ENCODE results near the gene FBXO21. TPM values are rescaled to one million over a fixed set of nuclear protein-coding genes. Genes with fewer than 3 reads are reported as not detected.

Gene FBXO21
- total and polyA plus RNA-seq, 2 experiments from 2014 or later = 46.3 to 84.2 TPM

DNA sequence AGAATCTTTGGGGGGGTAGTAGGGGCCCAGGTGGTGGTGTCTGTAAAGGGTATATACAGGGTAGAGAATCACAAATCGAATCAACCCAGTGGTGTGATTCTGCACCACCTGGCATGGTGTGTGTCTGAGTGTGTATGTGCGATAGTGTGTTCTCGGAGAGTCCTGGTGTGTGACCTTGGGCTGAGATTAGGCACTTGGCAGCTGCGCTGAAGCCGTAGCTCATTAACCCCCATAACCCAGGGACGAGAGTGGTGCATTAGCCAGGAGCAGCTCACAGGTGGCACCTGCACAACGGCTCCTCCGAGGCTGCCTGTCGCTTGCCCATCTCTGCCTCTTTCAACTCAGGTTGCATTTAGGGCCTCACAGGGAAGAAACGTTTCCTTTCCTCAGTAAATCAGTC, 75.5 kb downstream of the FBXO21 start (continued):
- TF ChIP-seq, protein P1, sequence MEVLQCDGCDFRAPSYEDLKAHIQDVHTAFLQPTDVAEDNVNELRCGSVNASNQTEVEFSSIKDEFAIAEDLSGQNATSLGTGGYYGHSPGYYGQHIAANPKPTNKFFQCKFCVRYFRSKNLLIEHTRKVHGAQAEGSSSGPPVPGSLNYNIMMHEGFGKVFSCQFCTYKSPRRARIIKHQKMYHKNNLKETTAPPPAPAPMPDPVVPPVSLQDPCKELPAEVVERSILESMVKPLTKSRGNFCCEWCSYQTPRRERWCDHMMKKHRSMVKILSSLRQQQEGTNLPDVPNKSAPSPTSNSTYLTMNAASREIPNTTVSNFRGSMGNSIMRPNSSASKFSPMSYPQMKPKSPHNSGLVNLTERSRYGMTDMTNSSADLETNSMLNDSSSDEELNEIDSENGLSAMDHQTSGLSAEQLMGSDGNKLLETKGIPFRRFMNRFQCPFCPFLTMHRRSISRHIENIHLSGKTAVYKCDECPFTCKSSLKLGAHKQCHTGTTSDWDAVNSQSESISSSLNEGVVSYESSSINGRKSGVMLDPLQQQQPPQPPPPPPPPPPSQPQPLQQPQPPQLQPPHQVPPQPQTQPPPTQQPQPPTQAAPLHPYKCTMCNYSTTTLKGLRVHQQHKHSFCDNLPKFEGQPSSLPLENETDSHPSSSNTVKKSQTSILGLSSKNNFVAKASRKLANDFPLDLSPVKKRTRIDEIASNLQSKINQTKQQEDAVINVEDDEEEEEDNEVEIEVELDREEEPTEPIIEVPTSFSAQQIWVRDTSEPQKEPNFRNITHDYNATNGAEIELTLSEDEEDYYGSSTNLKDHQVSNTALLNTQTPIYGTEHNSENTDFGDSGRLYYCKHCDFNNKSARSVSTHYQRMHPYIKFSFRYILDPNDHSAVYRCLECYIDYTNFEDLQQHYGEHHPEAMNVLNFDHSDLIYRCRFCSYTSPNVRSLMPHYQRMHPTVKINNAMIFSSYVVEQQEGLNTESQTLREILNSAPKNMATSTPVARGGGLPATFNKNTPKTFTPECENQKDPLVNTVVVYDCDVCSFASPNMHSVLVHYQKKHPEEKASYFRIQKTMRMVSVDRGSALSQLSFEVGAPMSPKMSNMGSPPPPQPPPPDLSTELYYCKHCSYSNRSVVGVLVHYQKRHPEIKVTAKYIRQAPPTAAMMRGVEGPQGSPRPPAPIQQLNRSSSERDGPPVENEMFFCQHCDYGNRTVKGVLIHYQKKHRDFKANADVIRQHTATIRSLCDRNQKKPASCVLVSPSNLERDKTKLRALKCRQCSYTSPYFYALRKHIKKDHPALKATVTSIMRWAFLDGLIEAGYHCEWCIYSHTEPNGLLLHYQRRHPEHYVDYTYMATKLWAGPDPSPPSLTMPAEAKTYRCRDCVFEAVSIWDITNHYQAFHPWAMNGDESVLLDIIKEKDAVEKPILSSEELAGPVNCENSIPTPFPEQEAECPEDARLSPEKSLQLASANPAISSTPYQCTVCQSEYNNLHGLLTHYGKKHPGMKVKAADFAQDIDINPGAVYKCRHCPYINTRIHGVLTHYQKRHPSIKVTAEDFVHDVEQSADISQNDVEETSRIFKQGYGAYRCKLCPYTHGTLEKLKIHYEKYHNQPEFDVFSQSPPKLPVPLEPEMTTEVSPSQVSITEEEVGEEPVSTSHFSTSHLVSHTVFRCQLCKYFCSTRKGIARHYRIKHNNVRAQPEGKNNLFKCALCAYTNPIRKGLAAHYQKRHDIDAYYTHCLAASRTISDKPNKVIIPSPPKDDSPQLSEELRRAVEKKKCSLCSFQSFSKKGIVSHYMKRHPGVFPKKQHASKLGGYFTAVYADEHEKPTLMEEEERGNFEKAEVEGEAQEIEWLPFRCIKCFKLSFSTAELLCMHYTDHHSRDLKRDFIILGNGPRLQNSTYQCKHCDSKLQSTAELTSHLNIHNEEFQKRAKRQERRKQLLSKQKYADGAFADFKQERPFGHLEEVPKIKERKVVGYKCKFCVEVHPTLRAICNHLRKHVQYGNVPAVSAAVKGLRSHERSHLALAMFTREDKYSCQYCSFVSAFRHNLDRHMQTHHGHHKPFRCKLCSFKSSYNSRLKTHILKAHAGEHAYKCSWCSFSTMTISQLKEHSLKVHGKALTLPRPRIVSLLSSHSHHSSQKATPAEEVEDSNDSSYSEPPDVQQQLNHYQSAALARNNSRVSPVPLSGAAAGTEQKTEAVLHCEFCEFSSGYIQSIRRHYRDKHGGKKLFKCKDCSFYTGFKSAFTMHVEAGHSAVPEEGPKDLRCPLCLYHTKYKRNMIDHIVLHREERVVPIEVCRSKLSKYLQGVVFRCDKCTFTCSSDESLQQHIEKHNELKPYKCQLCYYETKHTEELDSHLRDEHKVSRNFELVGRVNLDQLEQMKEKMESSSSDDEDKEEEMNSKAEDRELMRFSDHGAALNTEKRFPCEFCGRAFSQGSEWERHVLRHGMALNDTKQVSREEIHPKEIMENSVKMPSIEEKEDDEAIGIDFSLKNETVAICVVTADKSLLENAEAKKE (CRISPR knock-in tag; IDR thresholded peaks at IDR 0.05) = no peak
- TF ChIP-seq CTCF (conservative IDR thresholded peaks at IDR 0.05; ENCODE audit: low read depth in 2 of 2) (no peak), CREB1 (CRISPR knock-in tag; IDR thresholded peaks at IDR 0.05; ENCODE audit: low read depth) (no peak), JUNB (IDR thresholded peaks at IDR 0.05; ENCODE audit: unreplicated experiment) (no peak)

DNA sequence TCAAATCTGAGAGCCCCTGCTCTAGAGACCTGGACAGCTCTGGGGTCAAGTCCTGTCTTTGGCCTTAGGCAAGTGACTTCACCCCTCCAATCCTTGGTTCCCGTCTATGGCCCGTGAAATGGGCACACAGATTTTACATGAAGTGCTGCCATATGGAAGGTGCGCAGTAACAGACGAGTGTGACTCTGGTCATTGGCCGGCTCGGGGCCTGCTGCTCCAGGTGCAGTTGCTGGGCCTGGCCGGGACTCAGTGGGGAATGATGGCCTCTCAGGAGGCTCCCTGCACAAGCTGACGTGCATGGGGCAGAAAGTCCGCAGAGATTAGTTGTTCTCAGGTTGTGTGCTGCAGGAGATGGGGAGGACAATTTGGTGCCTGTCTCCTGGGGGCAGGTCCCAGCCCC, 77.0 kb downstream of the FBXO21 start:
- DNase-seq (ENCODE audit: low spot score) = no peak
- Histone ChIP-seq H3K9me2 (ENCODE audit: insufficient read depth) (no peaks in the 10 kb centered on the region), H3K27ac (ENCODE audit: low read depth) (no peak overlapping the region), H3K36me3 (ENCODE audit: insufficient read depth) (no peaks in the 10 kb centered on the region), H3K4me3 (no peak overlapping the region), H3K4me2 (no peak overlapping the region), H3K27me3 (ENCODE audit: insufficient read depth) (no peaks in the 10 kb centered on the region), H3K4me1 (ENCODE audit: insufficient read depth) (peaks cover 9% of the 10 kb centered on the region), H3K79me2 (replicated peaks; ENCODE audit: insufficient read depth) (no peaks in the 10 kb centered on the region), H3F3A (replicated peaks; ENCODE audit: low read depth) (no peaks in the 10 kb centered on the region), H2AFZ (no peak overlapping the region), H4K20me1 (replicated peaks; ENCODE audit: insufficient read depth) (no peaks in the 10 kb centered on the region)
- ATAC-seq = no peak
- H3K9me3 Mint-ChIP-seq = no peaks in the 10 kb centered on the region
- peaks cover 8% of the 10 kb centered on the region for H3K27me3 Mint-ChIP-seq (ENCODE audit: insufficient read depth, low read depth, poor library complexity)
- H3K36me3 Mint-ChIP-seq (ENCODE audit: low read depth) = no peaks in the 10 kb centered on the region
- H3K4me1 Mint-ChIP-seq = peaks cover 21% of the 10 kb centered on the region
- H3K27ac Mint-ChIP-seq = no peak overlapping the region
- no peak overlapping the region for H3K4me3 Mint-ChIP-seq
- TF ChIP-seq ZNF114 (CRISPR knock-in tag; IDR thresholded peaks at IDR 0.05) (no peak), CREB1 (CRISPR knock-in tag; IDR thresholded peaks at IDR 0.05; ENCODE audit: low read depth) (no peak), ETS1 (IDR thresholded peaks at IDR 0.05) (no peak), STAT1 (IDR thresholded peaks at IDR 0.05; ENCODE audit: unreplicated experiment) (no peak)
- TF ChIP-seq, protein P1 (CRISPR knock-in tag; IDR thresholded peaks at IDR 0.05) = no peak
